ENCODE measurements around the gene MAP3K2.

Gene MAP3K2

GRCh38 chr2:127387655-127388422, at the start of gene MAP3K2:
Gene MAP3K2 (minus strand): TSS chr2:127387975. CDS start chr2:127343129, 44,846 bp downstream.
- DNase-seq (ENCODE audit: low read depth in 3 of 3), result peak; percentile 89 to 97 (median 94)

DNA sequence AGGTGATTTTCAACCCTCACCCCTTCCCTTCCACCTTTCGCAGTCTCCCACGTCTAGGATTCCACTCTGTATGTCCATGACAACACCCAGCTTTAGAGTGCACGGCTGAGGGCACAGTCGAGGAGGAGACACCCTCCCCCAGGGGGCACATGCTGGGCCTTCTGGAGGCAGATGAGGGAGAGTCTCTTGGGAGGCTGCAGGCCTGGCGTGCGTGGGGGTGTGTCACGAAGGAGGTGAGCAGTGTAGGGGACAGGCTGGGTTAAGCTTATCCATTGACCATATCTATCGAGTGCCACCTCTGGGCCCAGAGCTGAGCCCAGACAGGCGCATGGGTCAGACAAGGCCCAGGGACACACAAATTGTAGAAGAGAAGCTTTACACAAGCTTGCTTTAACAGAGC, 49.3 kb upstream of the MAP3K2 start:
- no peak for DNase-seq (ENCODE audit: low read depth in 3 of 3)

GRCh38 chr2:127434515-127434914, 46.7 kb upstream of the MAP3K2 start:
- no peak for DNase-seq (ENCODE audit: low read depth in 3 of 3)

GRCh38 chr2:127431408-127432023, 43.7 kb upstream of the MAP3K2 start:
- DNase-seq (ENCODE audit: low read depth in 3 of 3), result no peak

DNA sequence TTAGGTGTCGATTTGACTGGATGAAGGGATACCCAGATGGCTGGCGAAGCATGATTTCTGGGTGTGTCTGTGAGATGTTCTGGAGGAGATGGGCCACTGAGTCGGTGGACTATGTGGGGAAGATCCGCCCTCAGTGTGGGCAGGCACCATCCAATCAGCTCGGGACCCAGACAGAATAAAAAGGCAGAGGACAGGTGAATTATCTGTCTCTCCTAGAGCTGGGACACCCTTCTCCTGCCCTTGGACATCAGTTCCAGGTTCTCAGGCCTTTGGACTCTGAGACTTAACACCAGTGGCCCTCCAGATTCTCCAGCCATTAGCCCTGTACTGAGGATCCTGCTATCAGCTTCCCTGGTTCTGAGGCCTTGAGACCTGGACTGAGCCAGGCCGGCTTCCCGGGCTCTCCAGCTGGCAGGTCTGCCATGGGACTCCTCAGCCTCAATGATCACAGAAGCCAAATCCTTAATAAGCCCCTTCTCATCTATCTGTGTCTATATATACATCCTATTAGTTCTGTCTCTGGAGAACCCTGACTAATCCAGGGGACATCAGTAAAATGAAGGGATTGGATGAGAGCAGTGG, 42.2 kb upstream of the MAP3K2 start:
- no peak for DNase-seq (ENCODE audit: low read depth in 3 of 3)

DNA sequence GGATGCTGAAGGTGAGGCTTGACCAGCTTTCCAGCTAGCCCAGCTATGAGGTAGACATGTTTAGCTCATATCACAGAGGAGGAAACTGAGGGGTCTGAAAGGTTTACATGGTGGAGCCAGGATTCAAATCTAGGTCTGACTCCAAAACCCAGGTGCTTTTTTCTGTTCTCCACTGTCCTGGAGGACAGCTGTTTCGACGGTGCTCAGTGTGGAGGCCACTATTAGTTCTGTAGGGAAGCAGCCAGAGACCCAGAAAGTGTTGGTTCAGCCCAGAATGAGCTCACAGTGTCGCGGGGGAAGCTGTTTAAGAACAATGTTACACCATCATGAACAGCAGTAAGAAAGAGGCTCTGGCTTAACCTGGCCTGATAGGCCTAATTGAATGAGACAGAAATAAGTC, 41.5 kb upstream of the MAP3K2 start:
- DNase-seq (ENCODE audit: low read depth in 3 of 3), result no peak

DNA sequence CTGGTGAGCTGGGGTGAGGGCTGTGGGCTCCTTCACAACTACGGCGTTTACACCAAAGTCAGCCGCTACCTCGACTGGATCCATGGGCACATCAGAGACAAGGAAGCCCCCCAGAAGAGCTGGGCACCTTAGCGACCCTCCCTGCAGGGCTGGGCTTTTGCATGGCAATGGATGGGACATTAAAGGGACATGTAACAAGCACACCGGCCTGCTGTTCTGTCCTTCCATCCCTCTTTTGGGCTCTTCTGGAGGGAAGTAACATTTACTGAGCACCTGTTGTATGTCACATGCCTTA, 41.0 kb upstream of the MAP3K2 start:
- no peak for DNase-seq (ENCODE audit: low read depth in 3 of 3)

GRCh38 chr2:127428057-127428814, 40.5 kb upstream of the MAP3K2 start:
- DNase-seq (ENCODE audit: low read depth in 3 of 3), result no peak

- DNase-seq (ENCODE audit: low read depth in 3 of 3), result no peak
Observed at GRCh38 chr2:127427376-127428056, 39.7 kb upstream of the MAP3K2 start.

DNA sequence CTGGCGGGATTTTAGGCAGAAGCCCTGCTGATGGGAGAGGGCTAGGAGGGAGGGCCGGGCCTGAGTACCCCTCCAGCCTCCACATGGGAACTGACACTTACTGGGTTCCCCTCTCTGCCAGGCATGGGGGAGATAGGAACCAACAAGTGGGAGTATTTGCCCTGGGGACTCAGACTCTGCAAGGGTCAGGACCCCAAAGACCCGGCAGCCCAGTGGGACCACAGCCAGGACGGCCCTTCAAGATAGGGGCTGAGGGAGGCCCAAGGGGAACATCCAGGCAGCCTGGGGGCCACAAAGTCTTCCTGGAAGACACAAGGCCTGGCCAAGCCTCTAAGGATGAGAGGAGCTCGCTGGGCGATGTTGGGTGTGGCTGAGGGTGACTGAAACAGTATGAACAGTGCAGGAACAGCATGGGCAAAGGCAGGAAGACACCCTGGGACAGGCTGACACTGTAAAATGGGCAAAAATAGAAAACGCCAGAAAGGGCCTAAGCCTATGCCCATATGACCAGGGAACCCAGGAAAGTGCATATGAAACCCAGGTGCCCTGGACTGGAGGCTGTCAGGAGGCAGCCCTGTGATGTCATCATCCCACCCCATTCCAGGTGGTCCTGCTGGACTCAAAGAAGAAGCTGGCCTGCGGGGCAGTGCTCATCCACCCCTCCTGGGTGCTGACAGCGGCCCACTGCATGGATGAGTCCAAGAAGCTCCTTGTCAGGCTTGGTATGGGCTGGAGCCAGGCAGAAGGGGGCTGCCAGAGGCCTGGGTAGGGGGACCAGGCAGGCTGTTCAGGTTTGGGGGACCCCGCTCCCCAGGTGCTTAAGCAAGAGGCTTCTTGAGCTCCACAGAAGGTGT, 39.0 kb upstream of the MAP3K2 start:
- no peak for DNase-seq (ENCODE audit: low read depth in 3 of 3)

DNA sequence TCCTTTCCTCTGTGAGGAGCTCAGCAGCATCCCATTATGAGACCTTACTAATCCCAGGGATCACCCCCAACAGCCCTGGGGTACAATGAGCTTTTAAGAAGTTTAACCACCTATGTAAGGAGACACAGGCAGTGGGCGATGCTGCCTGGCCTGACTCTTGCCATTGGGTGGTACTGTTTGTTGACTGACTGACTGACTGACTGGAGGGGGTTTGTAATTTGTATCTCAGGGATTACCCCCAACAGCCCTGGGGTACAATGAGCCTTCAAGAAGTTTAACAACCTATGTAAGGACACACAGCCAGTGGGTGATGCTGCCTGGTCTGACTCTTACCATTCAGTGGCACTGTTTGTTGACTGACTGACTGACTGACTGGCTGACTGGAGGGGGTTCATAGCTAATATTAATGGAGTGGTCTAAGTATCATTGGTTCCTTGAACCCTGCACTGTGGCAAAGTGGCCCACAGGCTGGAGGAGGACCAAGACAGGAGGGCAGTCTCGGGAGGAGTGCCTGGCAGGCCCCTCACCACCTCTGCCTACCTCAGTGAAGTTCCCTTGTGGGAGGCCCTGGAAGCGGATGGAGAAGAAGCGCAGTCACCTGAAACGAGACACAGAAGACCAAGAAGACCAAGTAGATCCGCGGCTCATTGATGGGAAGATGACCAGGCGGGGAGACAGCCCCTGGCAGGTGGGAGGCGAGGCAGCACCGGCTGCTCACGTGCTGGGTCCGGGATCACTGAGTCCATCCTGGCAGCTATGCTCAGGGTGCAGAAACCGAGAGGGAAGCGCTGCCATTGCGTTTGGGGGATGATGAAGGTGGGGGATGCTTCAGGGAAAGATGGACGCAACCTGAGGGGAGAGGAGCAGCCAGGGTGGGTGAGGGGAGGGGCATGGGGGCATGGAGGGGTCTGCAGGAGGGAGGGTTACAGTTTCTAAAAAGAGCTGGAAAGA, 38.0 kb upstream of the MAP3K2 start:
- no peak for DNase-seq (ENCODE audit: low read depth in 3 of 3)

DNA sequence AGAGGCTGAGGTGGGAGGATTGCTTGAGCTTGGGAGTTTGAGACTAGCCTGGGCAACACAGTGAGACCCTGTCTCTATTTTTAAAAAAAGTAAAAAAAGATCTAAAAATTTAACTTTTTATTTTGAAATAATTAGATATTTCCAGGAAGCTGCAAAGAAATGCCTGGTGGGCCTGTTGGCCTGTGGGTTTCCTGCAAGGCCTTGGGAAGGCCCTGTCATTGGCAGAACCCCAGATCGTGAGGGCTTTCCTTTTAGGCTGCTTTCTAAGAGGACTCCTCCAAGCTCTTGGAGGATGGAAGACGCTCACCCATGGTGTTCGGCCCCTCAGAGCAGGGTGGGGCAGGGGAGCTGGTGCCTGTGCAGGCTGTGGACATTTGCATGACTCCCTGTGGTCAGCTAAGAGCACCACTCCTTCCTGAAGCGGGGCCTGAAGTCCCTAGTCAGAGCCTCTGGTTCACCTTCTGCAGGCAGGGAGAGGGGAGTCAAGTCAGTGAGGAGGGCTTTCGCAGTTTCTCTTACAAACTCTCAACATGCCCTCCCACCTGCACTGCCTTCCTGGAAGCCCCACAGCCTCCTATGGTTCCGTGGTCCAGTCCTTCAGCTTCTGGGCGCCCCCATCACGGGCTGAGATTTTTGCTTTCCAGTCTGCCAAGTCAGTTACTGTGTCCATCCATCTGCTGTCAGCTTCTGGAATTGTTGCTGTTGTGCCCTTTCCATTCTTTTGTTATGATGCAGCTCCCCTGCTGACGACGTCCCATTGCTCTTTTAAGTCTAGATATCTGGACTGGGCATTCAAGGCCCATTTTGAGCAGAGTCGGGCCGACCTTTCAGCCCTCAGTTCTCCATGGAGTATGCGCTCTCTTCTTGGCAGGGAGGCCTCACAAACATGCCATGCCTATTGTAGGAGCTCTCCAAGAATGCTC, 37.1 kb upstream of the MAP3K2 start:
- no peak for DNase-seq (ENCODE audit: low read depth in 3 of 3)

DNA sequence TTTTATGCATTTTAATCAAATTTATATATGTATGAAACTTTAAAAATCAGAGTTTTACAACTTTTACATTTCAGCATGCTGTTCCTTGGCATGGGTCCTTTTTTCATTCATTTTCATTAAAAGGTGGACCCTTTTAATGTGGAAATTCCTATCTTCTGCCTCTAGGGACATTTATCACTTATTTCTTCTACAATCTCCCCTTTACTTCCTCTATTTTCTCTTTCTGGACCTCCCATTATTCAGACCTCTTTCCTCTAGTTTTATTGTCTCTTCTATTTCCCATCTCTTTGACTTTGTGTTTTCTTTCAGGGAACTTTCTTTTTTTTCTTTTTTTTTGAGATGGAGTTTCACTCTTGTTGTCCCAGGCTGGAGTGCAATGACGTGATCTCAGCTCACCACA, 36.1 kb upstream of the MAP3K2 start:
- no peak for DNase-seq (ENCODE audit: low read depth in 3 of 3)

- no peak for DNase-seq (ENCODE audit: low read depth in 3 of 3)
Observed at GRCh38 chr2:127423478-127423843, 35.7 kb upstream of the MAP3K2 start.

- no peak for DNase-seq (ENCODE audit: low read depth in 3 of 3)
Observed at GRCh38 chr2:127422559-127423477, 35.0 kb upstream of the MAP3K2 start.

GRCh38 chr2:127421871-127422558, 34.2 kb upstream of the MAP3K2 start:
- no peak for DNase-seq (ENCODE audit: low read depth in 3 of 3)

GRCh38 chr2:127421116-127421800, 33.5 kb upstream of the MAP3K2 start:
- DNase-seq (ENCODE audit: low read depth in 3 of 3), result no peak
